ENCODE data around the gene TOP1. TPM values are rescaled to one million over a fixed set of nuclear protein-coding genes. Genes with fewer than 3 reads are reported as not detected.

Gene TOP1
- 8.9 and 11.9 TPM in 2 replicates for polyA plus RNA-seq (2012; rRNA removed)
- polyA plus RNA-seq (2012; cell fraction: cytosol; rRNA removed), result 16.8 and 20.3 TPM in 2 replicates
- polyA plus RNA-seq (2012; cell fraction: nucleus; rRNA removed), result 9.4 and 16.9 TPM in 2 replicates

- Histone ChIP-seq H3K27me3 (ENCODE audit: insufficient read depth) (no peaks in the 10 kb centered on the region), H3K27ac (ENCODE audit: low read depth in 2 of 2, low read length in 1 of 2) (peak within 1 kb of the TSS; percentile 79 to 86), H3K9me3 (no peaks in the 10 kb centered on the region), H3K4me2 (peak within 1 kb of the TSS; percentile 81), H3K4me3 (ENCODE audit: low read depth in 2 of 2, low read length in 1 of 2) (peak within 1 kb of the TSS; percentile 68 to 99), H2AFZ (ENCODE audit: low read depth) (no peak within 1 kb of the TSS; the same call in 1 of the 2 replicates), H3K9ac (peak within 1 kb of the TSS; percentile 97), H4K20me1 (ENCODE audit: insufficient read depth) (peaks cover 32% of the 10 kb centered on the region), H3K79me2 (ENCODE audit: insufficient read depth) (peaks cover 49% of the 10 kb centered on the region), H3K9me2 (no peaks in the 10 kb centered on the region), H3K4me1 (ENCODE audit: control insufficient read depth in 1 of 2, insufficient read depth in 2 of 2, low read depth in 1 of 2, low read length in 1 of 2) (peaks cover 20 to 36% of the 10 kb centered on the region in 2 experiments; a peak in 3 of 4 replicates), H3F3A (replicated peaks; ENCODE audit: insufficient read depth) (no peaks in the 10 kb centered on the region), H3K36me3 (replicated peaks in 1 of 2; ENCODE audit: control insufficient read depth in 1 of 2, insufficient read depth in 2 of 2, low read length in 1 of 2) (peaks cover 0 to 3% of the 10 kb centered on the region in 2 experiments)
- CTCF ChIA-PET, result interaction anchor here (0.8 to 2.0 kb wide), 2 partner anchors 38 to 65 kb away, joined by 3 to 8 read pairs; no protein-coding TSS in a partner anchor
- whole genome bisulfite sequencing (ENCODE audit: low lambda C conversion rate), result 0% methylated on average over 25 of the region's 85 CpGs
- DNase-seq, result peak; percentile 99
- POLR2A ChIA-PET, result interaction anchor here (0.6 to 3.6 kb wide), 3 partner anchors 11 to 58 kb away, joined by 3 to 12 read pairs (median 3); no protein-coding TSS in a partner anchor
- TF ChIP-seq JUND (IDR thresholded peaks at IDR 0.05) (no peak), YY1 (IDR thresholded peaks at IDR 0.05; ENCODE audit: low read depth) (no peak), NRF1 (IDR thresholded peaks at IDR 0.05; ENCODE audit: low read depth, low read length) (peak; percentile 71), NFIC (IDR thresholded peaks at IDR 0.05; ENCODE audit: borderline replicate concordance) (no peak), MXI1 (IDR thresholded peaks at IDR 0.05; ENCODE audit: low read depth, low read length) (peak; percentile 99), TCF12 (IDR thresholded peaks at IDR 0.05) (no peak), PBX3 (IDR thresholded peaks at IDR 0.05) (no peak), SMC3 (IDR thresholded peaks at IDR 0.05; ENCODE audit: low read depth, low read length) (no peak), RCOR1 (IDR thresholded peaks at IDR 0.05; ENCODE audit: low read length) (peak; percentile 36; the same call in 1 of the 2 replicates), MAX (IDR thresholded peaks at IDR 0.05; ENCODE audit: low read depth) (peak; percentile 99), GATA2 (CRISPR knock-in tag; IDR thresholded peaks at IDR 0.05) (no peak), ZBTB33 (IDR thresholded peaks at IDR 0.05; ENCODE audit: borderline replicate concordance, low read depth) (no peak), CTCF (IDR thresholded peaks at IDR 0.05) (no peak), EZH2phosphoT487 (IDR thresholded peaks at IDR 0.05; ENCODE audit: borderline replicate concordance, low read depth) (no peak), REST (IDR thresholded peaks at IDR 0.05; ENCODE audit: low read depth, low read length) (peak; percentile 37; the same call in 1 of the 2 replicates), SIN3A (IDR thresholded peaks at IDR 0.05; ENCODE audit: borderline replicate concordance, low read depth, low read length) (peak; percentile 66; the same call in 1 of the 2 replicates), POLR2AphosphoS5 (IDR thresholded peaks at IDR 0.05; ENCODE audit: low read depth, low read length) (peak; percentile 95), TEAD4 (IDR thresholded peaks at IDR 0.05; ENCODE audit: borderline replicate concordance, insufficient read depth) (no peak), FOSL2 (IDR thresholded peaks at IDR 0.05; ENCODE audit: borderline replicate concordance, low read depth) (no peak), CHD2 (IDR thresholded peaks at IDR 0.05; ENCODE audit: low read length, partially characterized antibody) (no peak), IRF3 (IDR thresholded peaks at IDR 0.05; ENCODE audit: low read depth, low read length) (no peak), RAD21 (IDR thresholded peaks at IDR 0.05; ENCODE audit: low read length) (no peak; the same call in 1 of the 2 replicates)
Measured at GRCh38 chr20:41028359-41029149, at the start of gene TOP1. TSS of gene TOP1 (plus strand) at chr20:41028822. CDS start at chr20:41029068, 246 bp downstream.
